ENCODE results near the gene VSTM2L. TPM values are rescaled to one million over a fixed set of nuclear protein-coding genes. Genes with fewer than 3 reads are reported as not detected.

Gene VSTM2L
- total and polyA plus RNA-seq, 2 of the 4 experiments (the other 2 are of a cell fraction) = 0.18 to 0.19 TPM

- Histone ChIP-seq H2AK9ac (replicated peaks; ENCODE audit: low read depth, low read length, poor library complexity) (no peak overlapping the region), H3K23ac (ENCODE audit: low read depth, low read length) (no peak overlapping the region), H3K9me3 (ENCODE audit: control insufficient read depth, insufficient read depth, low read length) (no peaks in the 10 kb centered on the region), H2AFZ (replicated peaks; ENCODE audit: low read length, poor library complexity) (no peak overlapping the region), H3K27me3 (ENCODE audit: control insufficient read depth, insufficient read depth, low read length) (peaks cover 6% of the 10 kb centered on the region), H3K9me1 (ENCODE audit: insufficient read depth, low read length) (no peaks in the 10 kb centered on the region), H2AK5ac (ENCODE audit: low read depth, low read length) (no peak overlapping the region), H4K5ac (ENCODE audit: low read depth, low read length) (no peak overlapping the region), H2BK120ac (ENCODE audit: low read depth, low read length) (no peak overlapping the region), H3K4me2 (ENCODE audit: low read depth, low read length) (no peak overlapping the region), H4K8ac (ENCODE audit: low read depth in 2 of 2, low read length in 2 of 2) (no peak overlapping the region), H2BK20ac (ENCODE audit: low read depth, low read length) (no peak overlapping the region), H3K4ac (ENCODE audit: low read depth, low read length) (no peak overlapping the region), H2BK15ac (ENCODE audit: low read depth, low read length) (no peak overlapping the region), H3K9ac (ENCODE audit: low read depth, low read length) (no peak overlapping the region), H3K36me3 (ENCODE audit: control insufficient read depth, insufficient read depth, low read length) (no peaks in the 10 kb centered on the region; the same call in 1 of the 2 replicates), H3K18ac (ENCODE audit: low read depth, low read length) (no peak overlapping the region), H3K27ac (ENCODE audit: insufficient read depth, low read length) (no peak overlapping the region), H3K79me1 (ENCODE audit: low read depth in 1 of 2, low read length in 2 of 2) (no peaks in the 10 kb centered on the region), H3K14ac (replicated peaks; ENCODE audit: low read depth, low read length) (no peak overlapping the region), H4K20me1 (ENCODE audit: insufficient read depth, low read length) (no peaks in the 10 kb centered on the region), H2BK5ac (ENCODE audit: low read depth, low read length, poor library complexity, severe bottlenecking) (no peak overlapping the region), H4K91ac (ENCODE audit: insufficient read depth, low read depth, low read length) (no peak overlapping the region), H3K4me3 (ENCODE audit: insufficient read depth, low read depth, low read length) (no peak overlapping the region), H3K4me1 (ENCODE audit: control insufficient read depth, insufficient read depth, low read length) (no peaks in the 10 kb centered on the region), H3K56ac (ENCODE audit: extremely low read depth, insufficient read depth, low read length) (no peak overlapping the region)
- intact Hi-C loops (cut with micrococcal nuclease) = no loop called here
- ATAC-seq (ENCODE audit: low read depth) = no peak
- ChIA-PET POLR2A (ENCODE audit: unreplicated experiment) (no interaction called here), CTCF (interaction anchor here (0.6 kb wide), 1 partner anchor 598 kb away, joined by 3 read pairs; no protein-coding TSS in a partner anchor)
- WGBS, 2 experiments (ENCODE audit: extremely low coverage in 2 of 2, insufficient read length in 1 of 2) = 89% methylated on average over 4 of the region's 7 CpGs; no CpG with 5 or more reads in 1 of the 2 experiments
- no TSS peak for BruUV-seq (replicated peaks)
- dilution Hi-C loops (cut with HindIII; ENCODE audit: low sequenced_read_pairs, unreplicated experiment) = no loop called here
- no peak for DNase-seq
- in situ Hi-C loops (cut with MboI; ENCODE audit: low sequenced_read_pairs) = no loop called here
- TF ChIP-seq BHLHE40 (IDR thresholded peaks at IDR 0.05; ENCODE audit: low read depth, low read length) (no peak), CHD1 (IDR thresholded peaks at IDR 0.05; ENCODE audit: low read depth, low read length) (no peak), RFX5 (IDR thresholded peaks at IDR 0.05; ENCODE audit: low read depth, low read length) (no peak), MAZ (IDR thresholded peaks at IDR 0.05; ENCODE audit: borderline replicate concordance, low read depth, low read length) (no peak), CEBPB (IDR thresholded peaks at IDR 0.05; ENCODE audit: low read depth, low read length) (no peak), ELK1 (IDR thresholded peaks at IDR 0.05; ENCODE audit: borderline replicate concordance, low read depth, low read length) (no peak), MAFK (IDR thresholded peaks at IDR 0.05; ENCODE audit: low read depth, low read length) (no peak), FOS (IDR thresholded peaks at IDR 0.05; ENCODE audit: low read depth, low read length) (no peak), POLR2A (IDR thresholded peaks at IDR 0.05; ENCODE audit: low read depth, low read length) (no peak), MXI1 (IDR thresholded peaks at IDR 0.05; ENCODE audit: borderline replicate concordance, low read depth, low read length) (no peak), SMC3 (IDR thresholded peaks at IDR 0.05; ENCODE audit: low read depth, low read length) (no peak), RCOR1 (IDR thresholded peaks at IDR 0.05; ENCODE audit: insufficient replicate concordance, low read length) (no peak), RAD21 (IDR thresholded peaks at IDR 0.05; ENCODE audit: low read length) (no peak)
- TF ChIP-seq, protein P1, sequence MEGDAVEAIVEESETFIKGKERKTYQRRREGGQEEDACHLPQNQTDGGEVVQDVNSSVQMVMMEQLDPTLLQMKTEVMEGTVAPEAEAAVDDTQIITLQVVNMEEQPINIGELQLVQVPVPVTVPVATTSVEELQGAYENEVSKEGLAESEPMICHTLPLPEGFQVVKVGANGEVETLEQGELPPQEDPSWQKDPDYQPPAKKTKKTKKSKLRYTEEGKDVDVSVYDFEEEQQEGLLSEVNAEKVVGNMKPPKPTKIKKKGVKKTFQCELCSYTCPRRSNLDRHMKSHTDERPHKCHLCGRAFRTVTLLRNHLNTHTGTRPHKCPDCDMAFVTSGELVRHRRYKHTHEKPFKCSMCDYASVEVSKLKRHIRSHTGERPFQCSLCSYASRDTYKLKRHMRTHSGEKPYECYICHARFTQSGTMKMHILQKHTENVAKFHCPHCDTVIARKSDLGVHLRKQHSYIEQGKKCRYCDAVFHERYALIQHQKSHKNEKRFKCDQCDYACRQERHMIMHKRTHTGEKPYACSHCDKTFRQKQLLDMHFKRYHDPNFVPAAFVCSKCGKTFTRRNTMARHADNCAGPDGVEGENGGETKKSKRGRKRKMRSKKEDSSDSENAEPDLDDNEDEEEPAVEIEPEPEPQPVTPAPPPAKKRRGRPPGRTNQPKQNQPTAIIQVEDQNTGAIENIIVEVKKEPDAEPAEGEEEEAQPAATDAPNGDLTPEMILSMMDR (conservative IDR thresholded peaks at IDR 0.05; ENCODE audit: low read depth, low read length) = no peak
- TF ChIP-seq, protein P2, sequence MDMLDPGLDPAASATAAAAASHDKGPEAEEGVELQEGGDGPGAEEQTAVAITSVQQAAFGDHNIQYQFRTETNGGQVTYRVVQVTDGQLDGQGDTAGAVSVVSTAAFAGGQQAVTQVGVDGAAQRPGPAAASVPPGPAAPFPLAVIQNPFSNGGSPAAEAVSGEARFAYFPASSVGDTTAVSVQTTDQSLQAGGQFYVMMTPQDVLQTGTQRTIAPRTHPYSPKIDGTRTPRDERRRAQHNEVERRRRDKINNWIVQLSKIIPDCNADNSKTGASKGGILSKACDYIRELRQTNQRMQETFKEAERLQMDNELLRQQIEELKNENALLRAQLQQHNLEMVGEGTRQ (IDR thresholded peaks at IDR 0.05; ENCODE audit: low read depth, low read length) = no peak
Measured at GRCh38 chr20:37972256-37973058, 69.5 kb downstream of the VSTM2L start.
